Activated CD8-positive, alpha-beta memory T cell treated with anti-CD3 and anti-CD28 coated beads, Interleukin-2, amount 50 U/mL, for 24 hours (primary cell): ENCODE data around the gene STEAP2.
"Not testable (repeated sequence)": the region's sequence is repeated elsewhere in the genome, so short reads cannot be mapped to it uniquely, and the experiment has no call there.

Experiments
- DNase-seq: peaks from one replicate; pipeline ENCODE4 v3.0.0-alpha.2; 2020; ENCODE audit errors: extremely low read depth

The STEAP2 gene

GRCh38 chr7:90211391-90212148 lies at the start of gene STEAP2:
Gene STEAP2, plus strand, starts transcription at chr7:90211740. Its CDS starts 13,343 bp downstream, at chr7:90225083.
- no peak for DNase-seq

GRCh38 chr7:90163534-90163933 lies 48.0 kb upstream of the STEAP2 start:
- DNase-seq = no peak

DNA sequence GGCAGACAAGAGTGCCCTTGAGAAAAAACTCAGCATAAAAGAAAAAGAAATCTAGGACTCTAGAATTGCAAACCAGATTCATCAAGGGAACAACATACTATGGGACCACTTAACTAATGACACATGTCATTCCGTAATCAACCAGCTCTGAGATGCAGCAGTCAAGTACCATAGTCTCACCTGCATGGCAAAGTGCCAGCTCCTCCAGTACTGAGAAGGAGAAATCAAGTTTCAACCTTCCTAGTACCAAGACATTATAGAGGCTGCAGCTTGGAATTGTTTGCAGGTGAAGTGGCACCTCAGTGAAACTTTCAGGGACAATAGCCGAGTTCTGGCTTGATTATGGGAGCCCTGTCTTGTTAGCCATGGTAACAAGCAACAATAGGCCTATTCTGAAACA lies 45.8 kb upstream of the STEAP2 start:
- DNase-seq = no peak

DNA sequence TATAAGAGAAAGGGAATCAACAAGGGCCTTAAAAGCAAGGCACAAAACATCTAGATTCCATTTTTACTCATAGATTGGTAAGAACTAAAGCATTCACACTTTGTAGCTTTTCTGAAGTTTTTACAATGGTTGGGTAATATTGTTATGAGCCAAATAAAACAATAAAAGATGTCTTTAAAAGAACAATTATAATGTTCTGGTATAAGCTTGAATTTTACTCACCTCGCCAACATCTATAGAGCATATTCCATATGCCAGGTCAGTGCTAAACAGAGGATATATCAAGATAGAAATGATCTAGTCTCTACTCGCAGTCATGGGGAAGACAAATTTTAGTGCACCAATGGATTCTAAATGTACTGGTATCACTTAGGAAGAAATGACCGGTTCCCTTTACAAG lies 45.4 kb upstream of the STEAP2 start:
- DNase-seq = no peak

DNA sequence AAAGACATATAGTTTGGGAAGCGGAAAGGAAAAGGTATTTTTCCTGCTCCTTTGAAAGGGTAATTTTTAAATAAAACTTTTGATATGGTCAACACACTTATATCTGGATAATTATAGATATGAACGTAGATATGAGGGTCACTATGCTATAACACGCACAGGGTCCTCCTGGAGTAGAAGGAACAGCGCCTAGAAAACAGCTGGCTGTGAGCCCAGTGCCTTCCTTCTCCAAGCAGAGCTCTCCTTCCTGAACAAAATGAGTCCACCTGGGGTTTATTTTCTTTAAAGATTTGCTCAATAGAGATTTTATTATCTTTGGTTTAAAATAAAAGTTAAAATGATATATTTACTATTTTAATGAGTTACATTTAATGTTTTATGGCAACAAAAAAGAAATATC lies 44.2 kb upstream of the STEAP2 start:
- DNase-seq = no peak

DNA sequence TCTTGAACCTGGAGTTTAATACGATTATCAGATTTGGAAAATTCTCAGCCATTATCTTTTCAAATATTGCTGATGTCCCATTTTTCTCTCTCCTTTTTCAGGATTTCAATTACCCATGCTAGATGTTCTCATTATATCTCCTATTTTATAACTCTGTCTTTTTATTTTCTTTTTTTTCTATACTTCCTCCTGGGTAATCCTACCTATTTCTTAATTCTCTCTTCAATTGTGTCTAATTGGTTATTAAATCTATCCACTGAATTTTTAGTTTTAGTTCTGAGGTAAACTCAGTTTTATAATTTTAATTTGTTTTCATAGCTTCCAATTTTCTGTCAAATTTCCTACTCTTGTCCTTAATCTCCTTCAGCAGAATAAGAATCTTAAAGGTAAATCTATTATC lies 41.6 kb upstream of the STEAP2 start:
- no peak for DNase-seq

DNA sequence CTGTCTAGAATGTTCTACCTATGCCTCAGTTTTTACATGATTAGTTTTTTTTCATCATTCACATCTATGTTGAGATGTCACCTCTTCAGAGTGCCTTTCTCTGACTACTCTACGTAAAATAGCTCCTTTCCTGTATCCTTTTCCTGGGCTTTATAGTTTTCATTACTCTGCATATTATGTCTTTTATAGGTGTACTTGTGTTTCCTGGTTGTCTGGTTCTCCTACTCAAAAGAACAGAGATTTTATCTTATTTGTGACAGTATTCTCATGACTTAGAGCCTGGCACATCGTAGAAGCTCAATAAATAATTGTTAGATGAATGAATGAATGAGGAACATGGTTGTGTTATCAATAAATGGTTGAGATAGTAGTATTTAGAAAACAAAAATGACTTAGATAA lies 39.4 kb upstream of the STEAP2 start:
- no peak for DNase-seq

DNA sequence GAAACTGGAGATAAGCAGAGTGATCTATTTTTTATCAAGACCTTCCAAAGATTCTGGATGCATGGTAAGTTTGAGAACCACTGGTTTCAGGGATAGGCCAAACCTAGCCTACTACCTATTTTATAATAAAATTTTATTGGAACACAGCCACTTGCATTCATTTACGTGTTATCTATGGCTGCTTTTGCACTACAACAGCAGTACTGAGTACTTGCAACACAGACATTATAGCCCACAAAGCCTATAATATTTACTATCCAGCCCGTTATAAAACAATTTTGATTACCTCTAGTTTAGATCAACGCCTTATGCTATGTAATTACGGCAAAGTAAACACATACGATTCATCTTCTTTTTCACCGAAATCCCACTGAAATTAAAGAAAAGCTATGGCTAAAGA lies 38.9 kb upstream of the STEAP2 start:
- no peak for DNase-seq

DNA sequence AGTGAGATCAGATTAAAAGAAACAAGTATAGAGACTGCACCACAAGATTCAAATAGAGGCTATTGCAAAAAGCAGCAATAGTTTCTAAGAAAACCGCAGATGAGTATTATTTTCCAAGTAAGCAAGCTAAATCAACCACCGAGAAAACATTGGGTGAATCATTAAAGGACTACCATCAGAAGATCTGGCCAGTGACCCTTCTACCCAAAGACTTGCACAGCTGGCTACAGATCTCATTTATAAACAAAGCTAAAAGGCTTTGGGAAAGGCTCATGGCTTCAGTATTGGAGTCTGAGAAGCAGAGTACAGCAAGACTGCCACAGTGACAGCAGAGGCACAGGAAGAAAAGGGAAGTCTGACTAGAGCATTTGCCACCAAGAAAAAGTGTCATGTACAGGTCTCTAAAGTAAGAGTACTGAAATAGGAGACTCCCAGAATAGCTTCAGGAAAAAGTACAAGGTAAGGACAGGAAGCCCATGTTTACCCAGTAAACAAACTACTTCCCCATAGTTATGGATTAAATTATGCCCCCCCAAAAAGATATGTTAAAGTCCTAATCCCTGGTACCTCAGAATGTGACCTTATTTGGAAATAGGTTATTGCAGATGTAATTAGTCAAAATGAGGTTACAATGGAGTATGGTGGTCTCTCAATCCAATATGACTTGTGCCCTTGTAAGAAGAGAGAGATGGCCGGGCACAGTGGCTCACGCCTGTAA lies 38.3 kb upstream of the STEAP2 start:
- DNase-seq = no peak

DNA sequence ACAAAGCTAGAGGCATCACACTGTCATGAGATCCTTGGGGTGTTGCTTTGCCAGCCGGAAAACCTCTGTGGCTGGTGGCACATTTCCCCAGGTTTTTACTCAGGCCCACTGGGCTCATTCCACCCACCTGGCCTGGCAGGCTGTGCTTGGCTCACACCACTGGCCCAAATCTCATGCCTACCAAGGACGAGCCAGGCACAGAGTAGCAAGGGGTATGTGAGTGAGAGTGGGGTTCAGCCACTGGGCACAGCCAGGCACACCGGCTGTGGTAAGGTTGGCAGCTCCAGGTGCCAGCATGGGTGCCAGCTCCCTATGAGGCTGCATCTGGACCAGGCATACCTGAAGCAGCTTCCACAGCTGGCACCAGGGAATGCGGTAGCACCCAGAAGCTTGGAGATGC lies 35.9 kb upstream of the STEAP2 start:
- no peak for DNase-seq

DNA sequence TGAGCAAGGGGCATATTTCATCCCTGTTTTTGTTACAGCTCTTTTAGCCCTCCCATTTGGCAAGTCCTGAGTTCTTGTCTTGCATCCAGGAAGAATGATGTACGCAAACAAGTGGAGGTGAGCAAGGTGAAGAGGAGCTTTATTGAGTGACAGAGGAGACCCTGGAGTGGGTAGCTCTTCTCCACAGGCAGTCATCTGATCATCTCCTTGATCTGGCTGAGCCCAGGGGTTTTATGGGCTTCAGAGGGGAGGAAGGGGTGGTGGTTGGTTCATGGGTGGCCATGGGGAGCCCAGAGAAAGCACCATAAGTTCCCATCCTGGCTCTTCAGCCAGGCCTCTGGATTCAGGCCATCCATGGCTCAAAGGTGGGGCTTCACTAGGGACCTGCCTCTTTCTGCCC lies 35.3 kb upstream of the STEAP2 start:
- DNase-seq = no peak

GRCh38 chr7:90178166-90178565 lies 33.4 kb upstream of the STEAP2 start:
- no peak for DNase-seq

DNA sequence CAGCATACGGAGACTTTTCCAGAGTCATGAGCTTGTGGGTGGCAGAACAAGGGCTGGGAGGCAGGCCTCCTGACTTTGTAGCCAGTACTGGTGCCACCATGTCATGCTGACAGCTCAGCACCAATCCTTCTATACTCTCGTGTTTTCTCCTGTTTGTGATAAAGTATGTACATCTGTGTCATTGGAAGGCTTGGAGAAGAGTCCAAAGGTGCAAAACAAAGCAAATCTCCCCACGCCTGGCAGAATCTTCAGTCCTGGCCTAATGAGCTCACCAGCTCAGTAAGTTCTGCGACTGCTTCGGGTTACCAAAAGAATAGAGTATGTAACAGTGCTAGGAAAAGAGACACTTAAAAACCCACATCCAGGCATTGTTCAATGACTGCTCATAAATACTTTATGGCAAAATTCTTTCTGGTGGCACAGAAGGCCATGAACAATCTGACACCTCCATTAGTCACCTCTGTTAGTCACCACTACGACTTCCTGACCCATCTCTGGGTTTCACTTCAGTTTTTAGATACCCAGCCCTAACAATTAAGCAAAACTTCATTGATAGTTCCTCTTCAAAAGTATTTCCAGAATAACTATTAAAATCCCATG lies 32.8 kb upstream of the STEAP2 start:
- no peak for DNase-seq

- no peak for DNase-seq
These were observed 31.4 kb upstream of the STEAP2 start for GRCh38 chr7:90180011-90180585.

- no peak for DNase-seq
These were observed 30.9 kb upstream of the STEAP2 start for GRCh38 chr7:90180649-90181048.

DNA sequence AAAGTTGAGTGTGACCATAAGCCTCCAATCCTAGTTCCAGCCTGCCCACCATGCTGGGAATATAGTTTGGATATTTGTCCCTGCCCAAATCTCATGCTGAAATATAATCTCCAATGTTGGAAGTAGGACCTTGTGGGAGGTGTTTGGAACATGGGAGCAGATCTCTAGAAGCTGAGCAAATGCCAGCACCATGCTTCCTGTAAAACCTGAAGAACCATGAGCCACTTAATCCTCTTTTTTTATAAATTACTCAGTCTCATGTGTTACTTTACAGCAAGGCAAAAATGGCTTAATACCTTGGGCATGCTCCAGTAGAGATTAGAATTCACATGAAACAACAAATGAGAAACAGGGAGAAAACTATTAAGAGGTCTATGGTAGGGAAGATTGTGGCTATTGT lies 30.1 kb upstream of the STEAP2 start:
- DNase-seq = no peak

DNA sequence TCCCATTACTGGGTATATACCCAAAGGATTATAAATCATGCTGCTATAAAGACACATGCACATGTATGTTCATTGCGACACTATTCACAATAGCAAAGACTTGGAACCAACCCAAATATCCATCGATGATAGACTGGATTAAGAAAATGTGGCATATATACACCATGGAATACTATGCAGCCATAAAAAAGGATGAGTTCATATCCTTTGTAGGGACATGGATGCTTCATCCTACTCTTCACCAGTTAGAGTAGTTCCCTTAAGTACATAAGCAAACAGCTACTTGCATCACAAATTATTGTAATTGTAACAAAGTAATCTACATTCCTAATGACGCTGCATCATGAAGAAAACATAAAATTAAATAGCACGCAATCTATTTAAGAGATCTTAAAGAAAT lies 25.2 kb upstream of the STEAP2 start:
- DNase-seq = not testable (repeated sequence)

DNA sequence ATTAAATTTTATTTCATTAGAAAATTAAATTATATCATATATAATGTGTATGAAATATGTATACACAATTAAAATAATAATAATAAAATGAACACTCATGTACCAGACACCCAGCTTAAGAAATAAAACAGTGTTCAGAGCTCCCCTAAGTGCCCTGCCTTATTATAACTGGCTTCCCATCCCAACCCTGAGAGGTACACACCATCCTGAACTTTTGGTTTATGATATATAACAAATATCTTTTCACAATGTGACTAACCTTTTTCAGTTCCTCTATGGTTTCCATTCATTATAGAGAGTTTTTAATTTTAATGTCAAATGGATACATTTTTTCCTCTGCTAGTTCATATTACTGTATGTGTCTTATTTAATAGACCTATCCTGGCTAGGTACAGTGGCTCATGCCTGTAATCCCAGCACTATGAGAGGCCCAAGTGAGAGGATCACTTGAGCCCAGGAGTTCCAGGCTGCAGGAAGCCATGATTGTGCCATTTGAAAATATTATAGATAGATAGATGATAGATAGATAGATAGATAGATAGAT lies 24.0 kb upstream of the STEAP2 start:
- DNase-seq = no peak

- no peak for DNase-seq
These were observed 23.3 kb upstream of the STEAP2 start for GRCh38 chr7:90188281-90188680.

DNA sequence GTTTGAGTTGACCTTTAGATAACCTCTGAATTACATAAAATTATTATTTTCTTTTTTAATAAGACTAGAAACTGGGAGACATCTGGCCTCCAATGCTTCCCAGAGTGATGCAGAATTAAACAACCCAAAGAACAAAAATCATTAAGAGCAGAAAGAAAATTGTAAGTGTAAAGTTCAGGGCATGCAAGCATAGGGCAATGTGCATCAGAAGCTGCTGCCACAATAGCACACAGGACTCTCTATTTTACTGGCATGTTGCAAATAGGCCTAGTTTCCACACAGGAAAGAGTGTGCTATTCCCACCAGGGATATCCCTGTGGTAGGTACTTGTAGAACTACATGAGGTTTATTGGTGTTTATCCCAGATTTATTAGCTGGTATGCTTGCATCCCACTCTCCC lies 20.5 kb upstream of the STEAP2 start:
- no peak for DNase-seq

- no peak for DNase-seq
These were observed 19.9 kb upstream of the STEAP2 start for GRCh38 chr7:90191648-90192047.
